Endodermal cell (in vitro differentiated cells): ENCODE data around the gene PINLYP. TPM values are rescaled to one million over a fixed set of nuclear protein-coding genes. Genes with fewer than 3 reads are reported as not detected.
A peak's percentile ranks its signal among the peaks of the same experiment; 100 is the strongest.

Experiments used
- DNase-seq: peaks from one replicate; pipeline ENCODE4 v3.0.0-alpha.2; 2017
- H3K27ac ChIP-seq: 2 replicates; pipeline ENCODE4 v1.5.1; 2013; ENCODE audit warnings: mild to moderate bottlenecking, low read depth, low read length, moderate library complexity
- H3K27me3 ChIP-seq: 2 replicates; pipeline ENCODE4 v1.6.1; 2013; ENCODE audit warnings: mild to moderate bottlenecking, low read length, moderate library complexity; ENCODE audit not compliant: insufficient read depth, control insufficient read depth, poor library complexity, severe bottlenecking
- H3K36me3 ChIP-seq: 2 replicates; pipeline ENCODE4 v1.7.0; 2013; ENCODE audit warnings: mild to moderate bottlenecking, low read length, moderate library complexity; ENCODE audit not compliant: control insufficient read depth, insufficient read depth
- H3K4me1 ChIP-seq: one replicate; pipeline ENCODE4 v1.7.0; 2013; ENCODE audit warnings: low read length; ENCODE audit not compliant: control insufficient read depth, insufficient read depth
- H3K4me3 ChIP-seq: 2 replicates; pipeline ENCODE4 v1.5.1; 2013; ENCODE audit warnings: mild to moderate bottlenecking, low read length, moderate library complexity
- H3K9ac ChIP-seq: 2 replicates; pipeline ENCODE4 v1.6.1; 2013; ENCODE audit warnings: mild to moderate bottlenecking, low read length, moderate library complexity; ENCODE audit not compliant: poor library complexity, severe bottlenecking; ENCODE audit errors: extremely low read depth
- H3K9me3 ChIP-seq: 2 replicates; pipeline ENCODE4 v1.6.1; 2013; ENCODE audit warnings: mild to moderate bottlenecking, low read length, moderate library complexity; ENCODE audit not compliant: control insufficient read depth
- H3K27ac Mint-ChIP-seq: 2 replicates; pipeline ENCODE4 v1.8.0; 2020; ENCODE audit warnings: mixed read lengths
- H3K27me3 Mint-ChIP-seq: 2 replicates; pipeline ENCODE4 v1.8.0; 2021; ENCODE audit warnings: mild to moderate bottlenecking, mixed read lengths; ENCODE audit not compliant: insufficient read depth
- H3K36me3 Mint-ChIP-seq: 2 replicates; pipeline ENCODE4 v1.8.0; 2020; ENCODE audit warnings: low read depth, mixed read lengths
- H3K4me1 Mint-ChIP-seq: 2 replicates; pipeline ENCODE4 v1.8.0; 2020; ENCODE audit warnings: mixed read lengths
- H3K4me3 Mint-ChIP-seq: 2 replicates; pipeline ENCODE4 v1.8.0; 2020; ENCODE audit warnings: mild to moderate bottlenecking, moderate library complexity, mixed read lengths
- H3K9me3 Mint-ChIP-seq: 2 replicates; pipeline ENCODE4 v1.8.0; 2020; ENCODE audit warnings: mild to moderate bottlenecking, mixed read lengths
- CTCF ChIP-seq: fragments of 200-600 bp; sonication (generic); conservative IDR thresholded peaks from 2 replicates; pipeline ENCODE4 v1.5.0; 2021; ENCODE audit warnings: antibody characterized with exemption, mild to moderate bottlenecking
- WGBS, 2 experiments: methylation state at CpG; one replicate each; pipeline versions ENCODE4 v1.1.5 to v1.1.7; 2013; ENCODE audit warnings: missing lambda C conversion rate in 2 of 2, mixed read lengths in 1 of 2; ENCODE audit not compliant: insufficient coverage in 1 of 2, insufficient read length in 1 of 2; 5-methylcytosine and 5-hydroxymethylcytosine counted together
- total RNA-seq, 2 donors: library from RNA; stranded (reverse); fragmentation: NEBNext Ultra II Directional in 1 of 2; extraction: Animal tissue kit (Norgen Biotek cat#: 25700) in 1 of 2; gene quantifications; 2 replicates in 1 of 2; 3 replicates in 1 of 2; pipeline ENCODE4 v1.2.1, GENCODE V29; 2021

PINLYP gene
- total RNA-seq, 2 donors from 2014 or later = 7.7 to 12.2 TPM

GRCh38 chr19:43616306-43616705, 40.7 kb downstream of the PINLYP start:
- Mint-ChIP-seq H3K27ac (no peak overlapping the region), H3K4me3 (no peak overlapping the region)

DNA sequence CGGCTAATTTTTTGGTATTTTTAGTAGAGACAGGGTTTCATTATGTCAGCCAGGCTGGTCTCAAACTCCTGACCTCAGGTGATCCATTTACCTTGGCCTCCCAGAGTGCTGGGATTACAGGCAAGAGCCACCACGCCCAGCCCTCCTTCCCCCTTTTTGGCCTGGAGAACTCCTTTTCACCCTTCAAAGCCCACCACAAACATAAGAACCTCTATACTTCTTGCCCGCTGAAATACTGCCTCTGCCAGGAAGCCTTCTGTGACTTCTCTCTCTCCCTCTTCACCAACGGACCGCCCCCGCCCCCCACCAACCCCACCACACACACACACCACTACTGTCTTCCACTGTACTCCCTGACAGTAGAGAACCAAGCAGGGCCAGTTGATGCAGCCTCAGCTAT, 41.4 kb downstream of the PINLYP start:
- no peak for TF ChIP-seq CTCF
- no peak for DNase-seq
- Mint-ChIP-seq H3K27ac (no peak overlapping the region), H3K36me3 (peaks cover 25% of the 10 kb centered on the region), H3K27me3 (no peaks in the 10 kb centered on the region), H3K4me3 (no peak overlapping the region), H3K9me3 (no peaks in the 10 kb centered on the region), H3K4me1 (peaks cover 6% of the 10 kb centered on the region)
- Histone ChIP-seq H3K27me3 (no peaks in the 10 kb centered on the region), H3K4me1 (no peaks in the 10 kb centered on the region), H3K36me3 (peaks cover 27% of the 10 kb centered on the region), H3K27ac (no peak overlapping the region), H3K9me3 (no peaks in the 10 kb centered on the region), H3K4me3 (no peak overlapping the region), H3K9ac (no peak overlapping the region)
- 88% methylated on average over 6 of the region's 6 CpGs; no CpG with 5 or more reads in 1 of the 2 experiments for WGBS, 2 experiments

More at GRCh38 chr19:43616306-43616705, 40.7 kb downstream of the PINLYP start:
- Histone ChIP-seq H3K4me3 (no peak overlapping the region), H3K9ac (no peak overlapping the region), H3K27ac (no peak overlapping the region), H3K27me3 (no peaks in the 10 kb centered on the region), H3K36me3 (peaks cover 33% of the 10 kb centered on the region), H3K9me3 (no peaks in the 10 kb centered on the region), H3K4me1 (no peaks in the 10 kb centered on the region)
- TF ChIP-seq CTCF = no peak
- Mint-ChIP-seq H3K27me3 (no peaks in the 10 kb centered on the region), H3K36me3 (peaks cover 30% of the 10 kb centered on the region), H3K9me3 (no peaks in the 10 kb centered on the region), H3K4me1 (peaks cover 6% of the 10 kb centered on the region)
- DNase-seq = no peak
- 100% methylated on average over 1 of the region's 1 CpG; no CpG with 5 or more reads in 1 of the 2 experiments for WGBS, 2 experiments

DNA sequence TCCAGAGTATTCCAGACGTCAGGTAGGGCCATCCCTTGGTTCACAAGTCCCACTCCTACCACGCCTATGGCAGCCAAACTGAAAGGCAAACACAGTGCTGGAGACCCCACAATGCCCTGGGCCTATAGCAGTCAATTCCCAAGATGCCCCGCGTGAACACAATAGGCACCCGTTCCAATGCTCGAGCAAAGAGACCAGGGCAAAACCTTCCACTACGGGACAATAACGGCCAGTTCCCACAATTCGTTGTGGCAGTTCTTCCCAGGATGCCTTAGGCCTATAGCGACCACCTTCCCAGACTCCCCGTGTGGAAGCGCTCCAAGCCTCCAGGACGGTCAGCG, 43.3 kb downstream of the PINLYP start:
- Histone ChIP-seq H3K4me3 (peak overlapping the region; percentile 93), H3K4me1 (no peaks in the 10 kb centered on the region), H3K36me3 (peaks cover 12% of the 10 kb centered on the region), H3K9me3 (no peaks in the 10 kb centered on the region), H3K27ac (peak overlapping the region; percentile 99), H3K27me3 (no peaks in the 10 kb centered on the region), H3K9ac (peak overlapping the region; percentile 90)
- H3K4me3 Mint-ChIP-seq = peak overlapping the region; percentile 80
- no peaks in the 10 kb centered on the region for H3K27me3 Mint-ChIP-seq
- H3K27ac Mint-ChIP-seq = peak overlapping the region; percentile 99
- 7 to 8% methylated on average over 14 of the region's 14 CpGs for WGBS, 2 experiments
- TF ChIP-seq CTCF = no peak
- H3K9me3 Mint-ChIP-seq = no peaks in the 10 kb centered on the region
- H3K4me1 Mint-ChIP-seq = peaks cover 6% of the 10 kb centered on the region
- H3K36me3 Mint-ChIP-seq = peaks cover 8% of the 10 kb centered on the region
- no peak for DNase-seq
